ENCODE measurements around the gene NFATC3.

NFATC3 gene

DNA sequence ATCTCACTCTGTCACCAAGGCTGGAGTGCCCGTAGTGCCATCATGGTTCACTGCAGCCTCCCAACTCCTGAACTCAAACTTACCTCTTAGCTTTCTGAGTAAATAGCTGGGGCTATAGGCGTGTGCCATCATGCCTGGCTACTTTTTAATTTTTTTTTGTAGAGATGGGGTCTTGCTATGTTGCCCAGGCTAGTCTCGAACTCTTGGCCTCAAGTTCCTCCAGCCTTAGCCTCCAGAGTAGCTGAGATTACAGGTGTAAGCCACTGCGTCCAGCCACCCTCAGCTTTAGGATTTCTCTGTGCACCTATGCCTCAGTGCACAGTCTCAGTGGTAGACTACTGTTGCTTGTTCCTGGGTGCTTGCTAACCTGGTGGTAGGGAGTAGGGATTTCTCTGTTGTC, 184.6 kb downstream of the NFATC3 start:
- TF ChIP-seq PAX5 (IDR thresholded peaks at IDR 0.05; ENCODE audit: insufficient read depth, low read length, severe bottlenecking) (no peak), POU2F2 (IDR thresholded peaks at IDR 0.05; ENCODE audit: low read depth, low read length) (no peak), POLR2A (IDR thresholded peaks at IDR 0.05; ENCODE audit: low read depth, low read length) (no peak), POLR2AphosphoS5 (IDR thresholded peaks at IDR 0.05; ENCODE audit: low read depth, low read length) (no peak), SPI1 (IDR thresholded peaks at IDR 0.05; ENCODE audit: low read depth, low read length) (no peak), TAF1 (IDR thresholded peaks at IDR 0.05; ENCODE audit: low read depth, low read length) (no peak)
- no peak for DNase-seq (ENCODE audit: insufficient read length, low spot score)
- no peak for FAIRE-seq

- FAIRE-seq (no peak), DNase-seq (ENCODE audit: insufficient read length, low spot score) (no peak)
- TF ChIP-seq POLR2AphosphoS5 (IDR thresholded peaks at IDR 0.05; ENCODE audit: low read depth, low read length) (no peak), POLR2A (IDR thresholded peaks at IDR 0.05; ENCODE audit: low read depth, low read length) (no peak), POU2F2 (IDR thresholded peaks at IDR 0.05; ENCODE audit: low read depth, low read length) (no peak), PAX5 (IDR thresholded peaks at IDR 0.05; ENCODE audit: insufficient read depth, low read length, severe bottlenecking) (no peak), SPI1 (IDR thresholded peaks at IDR 0.05; ENCODE audit: low read depth, low read length) (no peak), TAF1 (IDR thresholded peaks at IDR 0.05; ENCODE audit: low read depth, low read length) (no peak)
Measured at GRCh38 chr16:68270353-68270752, 185.2 kb downstream of the NFATC3 start.

- FAIRE-seq (peak; percentile 52), DNase-seq (ENCODE audit: insufficient read length, low spot score) (no peak)
- TF ChIP-seq PAX5 (IDR thresholded peaks at IDR 0.05; ENCODE audit: insufficient read depth, low read length, severe bottlenecking): no peak
- TF ChIP-seq TAF1 (IDR thresholded peaks at IDR 0.05; ENCODE audit: low read depth, low read length): no peak
- TF ChIP-seq POLR2A (IDR thresholded peaks at IDR 0.05; ENCODE audit: low read depth, low read length): no peak
- TF ChIP-seq POU2F2 (IDR thresholded peaks at IDR 0.05; ENCODE audit: low read depth, low read length): no peak
- no peak for TF ChIP-seq POLR2AphosphoS5 (IDR thresholded peaks at IDR 0.05; ENCODE audit: low read depth, low read length)
- TF ChIP-seq SPI1 (IDR thresholded peaks at IDR 0.05; ENCODE audit: low read depth, low read length): no peak
Measured at GRCh38 chr16:68272507-68273209, 187.5 kb downstream of the NFATC3 start.

DNA sequence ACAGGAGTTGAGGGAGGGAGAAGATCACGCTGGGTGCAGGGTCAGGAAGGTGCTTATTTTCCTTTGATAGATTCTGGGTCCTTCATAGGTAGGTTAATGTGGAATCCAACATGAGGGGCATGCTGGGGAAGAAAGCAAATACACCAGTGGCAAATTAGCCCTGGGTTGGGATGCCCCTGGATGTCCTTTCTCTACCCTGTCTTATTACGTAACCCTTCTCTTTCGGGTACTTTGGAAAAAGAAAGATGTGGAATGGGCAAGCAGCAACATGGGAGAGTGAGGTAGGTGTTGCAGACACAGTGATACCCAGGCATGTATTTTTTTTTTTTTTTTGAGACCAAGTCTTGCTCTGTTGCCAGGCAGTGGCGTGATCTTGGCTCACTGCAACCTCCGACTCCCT, 188.3 kb downstream of the NFATC3 start:
- TF ChIP-seq POLR2A (IDR thresholded peaks at IDR 0.05; ENCODE audit: low read depth, low read length) (no peak), POU2F2 (IDR thresholded peaks at IDR 0.05; ENCODE audit: low read depth, low read length) (no peak), POLR2AphosphoS5 (IDR thresholded peaks at IDR 0.05; ENCODE audit: low read depth, low read length) (no peak), SPI1 (IDR thresholded peaks at IDR 0.05; ENCODE audit: low read depth, low read length) (no peak), TAF1 (IDR thresholded peaks at IDR 0.05; ENCODE audit: low read depth, low read length) (no peak), PAX5 (IDR thresholded peaks at IDR 0.05; ENCODE audit: insufficient read depth, low read length, severe bottlenecking) (no peak)
- DNase-seq (ENCODE audit: insufficient read length, low spot score) (no peak), FAIRE-seq (no peak)

DNA sequence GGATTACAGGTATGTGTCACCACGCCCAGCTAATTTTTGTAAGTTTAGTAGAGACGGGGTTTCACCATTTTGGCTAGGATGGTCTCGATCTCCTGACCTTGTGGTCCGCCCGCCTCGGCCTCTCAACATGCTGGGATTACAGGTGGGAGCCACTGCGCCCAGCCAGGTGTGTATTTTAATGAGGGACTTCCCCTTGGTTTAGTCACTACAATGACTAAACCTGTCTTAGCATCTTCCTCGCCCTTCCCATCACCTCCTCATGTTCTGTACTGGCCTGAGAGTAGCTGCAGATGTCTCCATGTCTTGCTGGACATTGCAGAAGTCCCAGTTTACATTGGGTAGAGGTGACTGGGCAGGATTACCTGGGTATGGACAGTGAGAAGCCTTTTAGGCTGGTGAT, 188.7 kb downstream of the NFATC3 start:
- DNase-seq (ENCODE audit: insufficient read length, low spot score) (no peak), FAIRE-seq (peak; percentile 69)
- TF ChIP-seq SPI1 (IDR thresholded peaks at IDR 0.05; ENCODE audit: low read depth, low read length) (no peak), TAF1 (IDR thresholded peaks at IDR 0.05; ENCODE audit: low read depth, low read length) (no peak), POU2F2 (IDR thresholded peaks at IDR 0.05; ENCODE audit: low read depth, low read length) (no peak), PAX5 (IDR thresholded peaks at IDR 0.05; ENCODE audit: insufficient read depth, low read length, severe bottlenecking) (no peak), POLR2AphosphoS5 (IDR thresholded peaks at IDR 0.05; ENCODE audit: low read depth, low read length) (no peak), POLR2A (IDR thresholded peaks at IDR 0.05; ENCODE audit: low read depth, low read length) (no peak)

DNA sequence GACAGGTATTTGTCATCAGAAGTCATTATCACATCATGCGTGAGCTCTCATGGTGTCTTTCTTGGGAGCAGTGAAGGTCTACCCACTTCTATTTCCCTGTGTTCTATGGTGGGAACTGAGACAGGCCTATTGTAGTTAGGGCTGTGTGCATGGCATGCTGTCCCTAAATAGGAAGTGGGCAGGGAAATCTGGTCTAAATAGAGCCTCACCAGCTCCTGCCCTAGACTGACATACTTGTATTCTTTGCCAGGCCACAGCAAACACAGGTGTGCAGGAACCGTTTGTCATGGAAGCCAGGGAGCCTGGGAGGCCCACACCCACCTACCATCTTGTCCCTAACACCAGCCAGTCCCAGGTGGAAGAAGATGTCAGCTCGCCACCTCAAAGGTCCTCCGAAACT, 189.3 kb downstream of the NFATC3 start:
- peak; percentile 51 for FAIRE-seq
- TF ChIP-seq POU2F2 (IDR thresholded peaks at IDR 0.05; ENCODE audit: low read depth, low read length) (0 out of 2 replicates have a peak, but pooled peaks have one; percentile 9), POLR2AphosphoS5 (IDR thresholded peaks at IDR 0.05; ENCODE audit: low read depth, low read length) (no peak), SPI1 (IDR thresholded peaks at IDR 0.05; ENCODE audit: low read depth, low read length) (0 out of 2 replicates have a peak, but pooled peaks have one; percentile 14)
- DNase-seq (ENCODE audit: insufficient read length, low spot score): no peak

DNA sequence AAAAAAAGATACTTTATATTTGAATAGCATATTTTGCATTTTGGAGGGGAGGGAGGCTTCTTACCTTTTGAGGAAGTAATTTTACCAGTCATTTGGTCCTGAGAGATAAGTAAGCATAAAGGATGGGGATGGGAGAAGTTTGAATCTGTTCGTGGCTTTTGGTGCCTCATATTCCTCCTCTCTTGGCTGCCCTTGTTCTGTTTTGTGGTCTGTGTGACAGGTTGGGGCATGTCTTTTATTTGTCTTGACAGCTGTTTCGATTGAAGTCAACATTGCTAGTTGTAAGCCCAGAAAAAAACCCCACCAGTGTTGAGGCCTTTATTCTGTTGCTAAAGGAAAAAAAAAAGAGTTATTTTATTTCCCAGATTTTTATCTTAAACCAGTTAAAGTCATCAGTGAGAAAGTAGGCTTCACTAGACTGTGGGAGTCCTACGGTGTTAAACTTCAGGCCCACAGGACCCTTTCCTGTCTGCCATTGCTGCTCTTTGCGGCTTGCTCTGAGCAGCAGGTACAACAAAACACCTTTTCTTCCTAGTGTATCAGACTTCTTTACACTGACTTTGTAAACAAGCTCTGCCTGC, 190.5 kb downstream of the NFATC3 start:
- FAIRE-seq: peak; percentile 76
- no peak for DNase-seq (ENCODE audit: insufficient read length, low spot score)
- TF ChIP-seq POLR2A (IDR thresholded peaks at IDR 0.05; ENCODE audit: low read depth, low read length): no peak
- TF ChIP-seq SPI1 (IDR thresholded peaks at IDR 0.05; ENCODE audit: low read depth, low read length): 0 out of 2 replicates have a peak, but pooled peaks have one; percentile 13
- TF ChIP-seq PAX5 (IDR thresholded peaks at IDR 0.05; ENCODE audit: insufficient read depth, low read length, severe bottlenecking): no peak

DNA sequence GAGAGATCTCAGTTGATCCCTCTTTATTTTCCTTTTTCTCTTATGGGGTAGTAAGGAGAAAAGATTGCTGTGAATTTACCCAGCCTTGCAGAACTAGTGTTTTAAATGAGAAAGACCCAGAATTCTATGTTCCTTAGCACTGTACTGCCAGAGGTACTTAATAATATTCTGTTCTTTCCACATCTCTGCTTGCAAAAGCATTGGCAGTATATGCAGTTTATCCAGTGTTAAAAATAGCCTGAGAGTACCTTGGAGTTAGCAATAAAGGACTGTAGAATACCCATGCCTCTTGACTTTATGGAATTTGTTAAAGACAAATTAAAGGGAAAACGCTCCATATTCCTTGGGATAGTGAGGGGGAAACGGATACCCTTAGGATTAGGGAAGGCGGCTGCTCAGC, 191.1 kb downstream of the NFATC3 start:
- no peak for DNase-seq (ENCODE audit: insufficient read length, low spot score)
- FAIRE-seq: no peak
- TF ChIP-seq POLR2AphosphoS5 (IDR thresholded peaks at IDR 0.05; ENCODE audit: low read depth, low read length): no peak
- TF ChIP-seq POLR2A (IDR thresholded peaks at IDR 0.05; ENCODE audit: low read depth, low read length): no peak
- no peak for TF ChIP-seq TAF1 (IDR thresholded peaks at IDR 0.05; ENCODE audit: low read depth, low read length)
- no peak for TF ChIP-seq PAX5 (IDR thresholded peaks at IDR 0.05; ENCODE audit: insufficient read depth, low read length, severe bottlenecking)
- TF ChIP-seq SPI1 (IDR thresholded peaks at IDR 0.05; ENCODE audit: low read depth, low read length): no peak
- TF ChIP-seq POU2F2 (IDR thresholded peaks at IDR 0.05; ENCODE audit: low read depth, low read length): no peak

Data from GM12891 (cell line).